Measurements from ENCODE around the gene ABCA4.

DNA sequence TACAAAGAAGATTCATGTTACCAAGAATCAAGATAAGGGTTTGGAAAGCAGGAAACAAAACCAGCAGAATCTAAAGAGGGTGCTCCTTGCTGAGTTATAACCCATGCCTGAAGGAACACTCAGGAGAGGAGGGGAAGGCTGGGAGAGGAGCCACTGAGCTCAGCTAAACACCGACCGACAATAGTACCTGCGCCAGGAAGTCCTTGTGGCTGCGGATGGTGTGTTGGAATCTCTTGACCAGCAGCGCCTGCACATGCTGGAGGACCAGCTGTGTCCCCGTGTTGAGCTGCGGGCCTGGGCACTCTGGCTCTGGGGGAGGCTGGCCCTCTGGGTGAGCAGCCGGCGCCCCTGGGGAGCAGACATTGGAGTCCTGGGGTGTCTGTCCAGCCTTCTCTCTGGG, 89.4 kb downstream of the ABCA4 start:
- TF ChIP-seq, protein P1, sequence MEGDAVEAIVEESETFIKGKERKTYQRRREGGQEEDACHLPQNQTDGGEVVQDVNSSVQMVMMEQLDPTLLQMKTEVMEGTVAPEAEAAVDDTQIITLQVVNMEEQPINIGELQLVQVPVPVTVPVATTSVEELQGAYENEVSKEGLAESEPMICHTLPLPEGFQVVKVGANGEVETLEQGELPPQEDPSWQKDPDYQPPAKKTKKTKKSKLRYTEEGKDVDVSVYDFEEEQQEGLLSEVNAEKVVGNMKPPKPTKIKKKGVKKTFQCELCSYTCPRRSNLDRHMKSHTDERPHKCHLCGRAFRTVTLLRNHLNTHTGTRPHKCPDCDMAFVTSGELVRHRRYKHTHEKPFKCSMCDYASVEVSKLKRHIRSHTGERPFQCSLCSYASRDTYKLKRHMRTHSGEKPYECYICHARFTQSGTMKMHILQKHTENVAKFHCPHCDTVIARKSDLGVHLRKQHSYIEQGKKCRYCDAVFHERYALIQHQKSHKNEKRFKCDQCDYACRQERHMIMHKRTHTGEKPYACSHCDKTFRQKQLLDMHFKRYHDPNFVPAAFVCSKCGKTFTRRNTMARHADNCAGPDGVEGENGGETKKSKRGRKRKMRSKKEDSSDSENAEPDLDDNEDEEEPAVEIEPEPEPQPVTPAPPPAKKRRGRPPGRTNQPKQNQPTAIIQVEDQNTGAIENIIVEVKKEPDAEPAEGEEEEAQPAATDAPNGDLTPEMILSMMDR (IDR thresholded peaks at IDR 0.05), result no peak
- TF ChIP-seq POLR2A (IDR thresholded peaks at IDR 0.05), result no peak

Measured in Peyer's patch (tissue), 4 donors.